Astrocyte (in vitro differentiated cells and primary cell): ENCODE results near the gene CDK9. TPM values are rescaled to one million over a fixed set of nuclear protein-coding genes. Genes with fewer than 3 reads are reported as not detected.

Experiments
- DNase-seq: peaks from one replicate; pipeline ENCODE4 v3.0.0-alpha.2; 2010; ENCODE audit warnings: low read depth
- FAIRE-seq: peaks from 2 replicates; lab custom pipeline; 2011; peaks lifted over from hg19 to GRCh38; lab: Jason Lieb, UNC
- H2AFZ ChIP-seq: 2 replicates; pipeline ENCODE4 v1.6.0; 2012; ENCODE audit warnings: low read depth, low read length, inconsistent platforms
- H3K27ac ChIP-seq: 2 replicates; pipeline ENCODE4 v1.5.1; 2011; ENCODE audit warnings: low read depth, low read length, inconsistent platforms
- H3K27me3 ChIP-seq: 2 replicates; pipeline ENCODE4 v1.6.0; 2011; ENCODE audit warnings: low read length, inconsistent platforms; ENCODE audit not compliant: insufficient read depth
- H3K36me3 ChIP-seq: 2 replicates; pipeline ENCODE4 v1.5.1; 2011; ENCODE audit warnings: low read length, inconsistent platforms; ENCODE audit not compliant: insufficient read depth
- H3K4me1 ChIP-seq: 2 replicates; pipeline ENCODE4 v1.5.1; 2011; ENCODE audit warnings: low read length, inconsistent platforms; ENCODE audit not compliant: insufficient read depth
- H3K4me2 ChIP-seq: 2 replicates; pipeline ENCODE4 v1.6.0; 2012; ENCODE audit warnings: low read length, inconsistent platforms
- H3K4me3 ChIP-seq: 2 replicates; pipeline ENCODE4 v1.5.1; 2011; ENCODE audit warnings: low read depth, mild to moderate bottlenecking, low read length, inconsistent platforms; ENCODE audit not compliant: insufficient read depth
- H3K79me2 ChIP-seq: 2 replicates; pipeline ENCODE4 v1.6.0; 2012; ENCODE audit warnings: mild to moderate bottlenecking, low read length, inconsistent platforms; ENCODE audit not compliant: insufficient read depth
- H3K9ac ChIP-seq: 2 replicates; pipeline ENCODE4 v1.6.0; 2012; ENCODE audit warnings: mild to moderate bottlenecking, low read length, inconsistent platforms
- H3K9me3 ChIP-seq: 2 replicates; pipeline ENCODE4 v1.5.1; 2012; ENCODE audit warnings: low read depth, mild to moderate bottlenecking, low read length, inconsistent platforms; ENCODE audit not compliant: insufficient read depth
- H4K20me1 ChIP-seq: 2 replicates; pipeline ENCODE4 v1.6.0; 2012; ENCODE audit warnings: low read length, inconsistent platforms; ENCODE audit not compliant: insufficient read depth
- H3K27ac Mint-ChIP-seq: one replicate; pipeline ENCODE4 v1.8.0; 2021; ENCODE audit warnings: mild to moderate bottlenecking, mixed read lengths; ENCODE audit not compliant: unreplicated experiment
- H3K27me3 Mint-ChIP-seq: one replicate; pipeline ENCODE4 v1.8.0; 2021; ENCODE audit warnings: low read depth, mixed read lengths; ENCODE audit not compliant: unreplicated experiment
- H3K36me3 Mint-ChIP-seq: one replicate; pipeline ENCODE4 v1.8.0; 2021; ENCODE audit warnings: low read depth, mixed read lengths; ENCODE audit not compliant: unreplicated experiment
- H3K4me1 Mint-ChIP-seq: one replicate; pipeline ENCODE4 v1.8.0; 2021; ENCODE audit warnings: low read depth, mixed read lengths; ENCODE audit not compliant: unreplicated experiment
- H3K4me3 Mint-ChIP-seq: one replicate; pipeline ENCODE4 v1.8.0; 2021; ENCODE audit warnings: mild to moderate bottlenecking, moderate library complexity, mixed read lengths; ENCODE audit not compliant: unreplicated experiment
- H3K9me3 Mint-ChIP-seq: one replicate; pipeline ENCODE4 v1.8.0; 2021; ENCODE audit warnings: mild to moderate bottlenecking, mixed read lengths; ENCODE audit not compliant: unreplicated experiment
- CTCF ChIP-seq: IDR thresholded peaks from 2 replicates; pipeline ENCODE4 v1.5.1; 2011; ENCODE audit warnings: low read depth, mild to moderate bottlenecking, inconsistent platforms, low read length, moderate library complexity; ENCODE audit not compliant: insufficient read depth
- EZH2 ChIP-seq: IDR thresholded peaks from 2 replicates; pipeline ENCODE4 v1.6.1; 2012; ENCODE audit warnings: mild to moderate bottlenecking, low read length, inconsistent platforms; ENCODE audit not compliant: insufficient read depth
- total RNA-seq: library from RNA; stranded (reverse); gene quantifications from 2 replicates; pipeline ENCODE4 v1.2.1, GENCODE V29; 2021

CDK9 gene
- total RNA-seq, 1 donor from 2014 or later, result 71.7 TPM

DNA sequence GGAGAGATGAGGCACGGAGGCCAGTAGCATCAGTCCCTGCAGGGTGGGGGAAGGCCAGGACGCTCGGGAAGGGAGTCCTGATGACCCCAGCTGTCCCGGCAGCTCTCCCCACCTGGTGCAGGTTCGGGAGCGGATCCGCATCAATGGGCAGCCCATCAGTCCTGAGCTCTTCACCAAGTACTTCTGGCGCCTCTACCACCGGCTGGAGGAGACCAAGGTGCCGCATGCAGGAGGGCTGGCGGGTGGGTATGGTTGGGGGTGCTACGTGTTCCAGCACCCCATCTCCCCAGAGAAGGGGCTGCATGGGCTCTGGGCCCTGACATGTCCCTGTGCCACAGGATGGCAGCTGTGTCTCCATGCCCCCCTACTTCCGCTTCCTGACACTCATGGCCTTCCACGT is 21.0 kb downstream of the CDK9 start:
- Mint-ChIP-seq H3K27me3 (no peaks in the 10 kb centered on the region), H3K27ac (no peak overlapping the region), H3K9me3 (no peaks in the 10 kb centered on the region), H3K4me3 (no peak overlapping the region), H3K4me1 (peaks cover 3% of the 10 kb centered on the region), H3K36me3 (peaks cover 18% of the 10 kb centered on the region)
- H3K9ac ChIP-seq, result no peak overlapping the region
- peaks cover 29% of the 10 kb centered on the region for H4K20me1 ChIP-seq
- TF ChIP-seq EZH2, result no peak
- no peak for TF ChIP-seq CTCF
- H3K36me3 ChIP-seq, result peaks cover 3% of the 10 kb centered on the region
- no peaks in the 10 kb centered on the region for H3K27me3 ChIP-seq
- FAIRE-seq (no peak), DNase-seq (no peak)
- no peak overlapping the region for H3K4me2 ChIP-seq
- H2AFZ ChIP-seq, result no peak overlapping the region
- peaks cover 15% of the 10 kb centered on the region for H3K4me1 ChIP-seq
- no peak overlapping the region for H3K4me3 ChIP-seq
- no peak overlapping the region for H3K27ac ChIP-seq
- peaks cover 40% of the 10 kb centered on the region for H3K79me2 ChIP-seq
- H3K9me3 ChIP-seq, result no peaks in the 10 kb centered on the region

- Histone ChIP-seq H4K20me1 (peaks cover 29% of the 10 kb centered on the region), H2AFZ (no peak overlapping the region), H3K36me3 (peaks cover 11% of the 10 kb centered on the region), H3K9ac (no peak overlapping the region), H3K27ac (no peak overlapping the region), H3K79me2 (peaks cover 36% of the 10 kb centered on the region), H3K4me1 (peaks cover 10% of the 10 kb centered on the region), H3K4me2 (no peak overlapping the region), H3K9me3 (no peaks in the 10 kb centered on the region), H3K27me3 (no peaks in the 10 kb centered on the region), H3K4me3 (no peak overlapping the region)
- Mint-ChIP-seq H3K27me3 (no peaks in the 10 kb centered on the region), H3K27ac (no peak overlapping the region), H3K4me1 (peaks cover 3% of the 10 kb centered on the region), H3K9me3 (no peaks in the 10 kb centered on the region), H3K4me3 (no peak overlapping the region), H3K36me3 (peaks cover 18% of the 10 kb centered on the region)
- FAIRE-seq, result no peak
- TF ChIP-seq CTCF, result no peak
- TF ChIP-seq EZH2, result no peak
- DNase-seq, result no peak
Measured at GRCh38 chr9:127808347-127809001, 22.6 kb downstream of the CDK9 start.

DNA sequence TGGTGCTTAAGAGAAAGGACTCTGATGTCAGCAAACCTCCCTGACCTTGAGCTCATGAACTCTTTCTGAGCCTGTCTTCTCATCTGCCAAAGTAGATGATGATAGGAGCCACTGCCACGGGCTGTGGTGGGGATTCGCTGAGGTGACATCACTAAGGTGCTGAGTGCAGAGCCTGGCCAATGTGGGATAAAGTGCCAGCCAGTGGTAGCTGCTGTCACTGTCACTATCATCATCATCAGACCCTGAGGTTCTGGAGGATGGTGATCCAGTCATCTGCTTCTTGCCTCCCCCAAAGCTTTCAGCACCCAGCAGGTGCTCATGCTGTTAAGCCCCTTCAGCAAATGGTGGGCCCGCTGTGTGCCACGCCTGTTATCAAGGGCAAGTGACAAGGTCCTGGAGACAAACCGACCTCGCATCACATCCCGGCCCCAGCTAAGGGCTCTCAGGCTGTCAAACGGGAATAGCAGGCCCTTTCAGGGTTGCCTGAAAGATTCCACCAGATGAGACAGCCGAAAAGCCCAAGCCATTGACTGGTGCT is 23.2 kb downstream of the CDK9 start:
- Histone ChIP-seq H3K27ac (no peak overlapping the region), H3K36me3 (peaks cover 11% of the 10 kb centered on the region), H3K4me3 (no peak overlapping the region), H3K9ac (no peak overlapping the region), H4K20me1 (peaks cover 34% of the 10 kb centered on the region), H3K9me3 (no peaks in the 10 kb centered on the region), H3K27me3 (no peaks in the 10 kb centered on the region), H3K4me1 (peaks cover 6% of the 10 kb centered on the region), H3K4me2 (no peak overlapping the region), H2AFZ (no peak overlapping the region), H3K79me2 (peaks cover 30% of the 10 kb centered on the region)
- no peak overlapping the region for H3K27ac Mint-ChIP-seq
- DNase-seq (no peak), FAIRE-seq (no peak)
- H3K36me3 Mint-ChIP-seq, result peaks cover 18% of the 10 kb centered on the region
- no peak overlapping the region for H3K4me3 Mint-ChIP-seq
- TF ChIP-seq EZH2 (no peak), CTCF (no peak)
- H3K9me3 Mint-ChIP-seq, result no peaks in the 10 kb centered on the region
- H3K27me3 Mint-ChIP-seq, result no peaks in the 10 kb centered on the region
- peaks cover 2% of the 10 kb centered on the region for H3K4me1 Mint-ChIP-seq
